ENCODE results near the gene RBM15.

RBM15 gene

DNA sequence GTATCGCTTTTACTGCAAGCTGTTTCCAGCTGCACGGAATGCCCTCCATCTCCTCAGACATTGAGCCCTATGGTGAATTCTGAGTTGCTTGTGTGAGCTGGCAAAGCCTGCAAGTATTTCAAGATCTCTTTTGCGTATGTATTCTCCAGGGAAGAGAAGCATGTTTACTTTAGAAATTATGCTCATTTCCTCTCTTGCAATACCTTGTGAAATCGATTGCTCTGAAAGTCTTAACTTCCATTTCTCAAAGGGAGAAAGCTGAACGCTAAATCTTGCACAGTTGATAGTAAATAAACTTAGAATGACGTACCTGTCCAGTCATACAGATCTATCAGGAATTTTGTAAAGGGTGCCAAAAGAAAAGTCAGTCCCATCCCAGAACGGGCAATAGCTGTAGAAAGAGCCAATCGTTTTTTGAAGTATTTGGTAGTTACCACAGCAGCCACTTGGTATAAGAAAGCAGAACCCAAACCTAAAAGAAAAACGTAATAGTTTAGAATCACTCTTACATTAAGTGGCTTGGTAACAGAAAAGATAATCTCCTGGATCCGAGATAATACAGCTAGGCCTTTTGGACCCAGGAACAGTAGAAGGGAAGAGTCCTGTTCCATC, 41.6 kb downstream of the RBM15 start:
- in situ Hi-C loops (cut with MboI; ENCODE audit: low sequenced_read_pairs, unreplicated experiment): no loop called here
- DNase-seq (ENCODE audit: low spot score): no peak
- no peak for TF ChIP-seq CTCF (IDR thresholded peaks at IDR 0.05; ENCODE audit: borderline replicate concordance, control extremely low read depth, extremely low read depth, insufficient read depth, missing control alignments)

DNA sequence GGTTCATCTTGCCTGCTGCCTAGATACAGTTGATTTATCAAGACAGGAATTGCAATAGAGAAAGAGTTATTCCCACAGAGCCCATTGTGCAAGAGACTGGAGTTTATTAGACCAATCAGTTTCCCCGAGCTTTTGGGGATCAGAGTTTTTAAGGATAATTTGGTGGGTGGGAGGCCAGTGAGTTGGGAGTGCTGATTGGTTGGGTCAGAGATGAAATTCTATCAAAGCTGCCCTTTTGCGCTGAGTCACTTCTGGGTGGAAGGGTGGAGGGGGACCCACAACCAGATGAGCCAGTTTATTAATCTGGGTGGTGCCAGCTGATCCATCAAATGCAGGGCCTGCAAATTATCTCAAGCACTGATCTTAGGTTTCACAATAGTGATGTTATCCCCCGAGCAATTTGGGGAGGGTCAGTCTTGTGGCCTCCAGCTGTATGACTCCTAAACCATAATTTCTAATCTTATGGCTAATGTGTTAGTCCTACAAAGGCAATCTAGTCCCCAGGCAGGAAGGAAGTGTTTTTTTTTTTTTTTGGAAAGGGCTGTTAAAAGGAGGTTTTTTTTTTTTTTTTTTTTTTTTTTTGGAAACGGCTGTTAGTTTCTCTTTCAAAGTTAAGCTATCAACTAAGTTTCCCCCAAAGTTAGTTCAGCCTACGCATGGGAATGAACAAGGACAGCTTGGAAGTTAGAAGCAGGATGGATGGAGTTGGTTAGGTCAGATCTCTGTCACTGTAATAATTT, 44.2 kb downstream of the RBM15 start:
- DNase-seq (ENCODE audit: low spot score): no peak
- in situ Hi-C loops (cut with MboI; ENCODE audit: low sequenced_read_pairs, unreplicated experiment): no loop called here
- TF ChIP-seq CTCF (IDR thresholded peaks at IDR 0.05; ENCODE audit: borderline replicate concordance, control extremely low read depth, extremely low read depth, insufficient read depth, missing control alignments): no peak

DNA sequence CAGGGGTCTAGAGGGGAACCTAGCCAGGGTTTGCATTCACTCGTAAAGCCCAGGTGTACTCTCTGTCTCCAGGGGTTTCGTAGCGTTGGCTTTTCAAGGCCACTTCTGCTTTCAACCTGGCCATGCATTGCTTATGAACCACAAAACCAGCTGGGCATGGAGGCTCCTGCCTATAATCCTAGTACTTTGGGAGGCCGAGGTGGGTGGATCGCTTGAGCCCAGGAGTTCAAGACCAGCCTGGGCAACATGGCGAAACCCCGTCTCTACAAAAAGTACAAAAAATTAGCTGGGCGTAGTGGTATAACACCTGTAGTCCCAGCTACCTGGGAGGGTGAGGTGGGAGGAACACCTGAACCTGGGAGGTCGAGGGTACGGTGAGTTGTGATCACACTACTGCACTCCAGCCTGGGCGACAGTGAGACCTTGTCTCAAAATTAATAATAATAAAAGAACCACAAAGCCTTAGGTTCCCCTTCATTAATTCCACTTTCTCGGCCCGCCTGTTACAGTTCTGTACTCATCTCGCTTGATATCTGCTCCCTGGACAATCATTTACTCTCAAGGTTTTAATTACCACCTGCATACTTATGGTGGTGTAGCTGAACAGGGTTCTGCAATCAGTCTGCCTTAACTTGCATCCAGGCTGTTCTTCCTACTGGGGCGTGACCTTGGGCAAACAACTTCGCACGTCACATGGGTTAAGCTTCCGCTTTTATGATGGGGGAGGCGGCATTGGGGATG, 45.6 kb downstream of the RBM15 start:
- no peak for TF ChIP-seq CTCF (IDR thresholded peaks at IDR 0.05; ENCODE audit: borderline replicate concordance, control extremely low read depth, extremely low read depth, insufficient read depth, missing control alignments)
- in situ Hi-C loops (cut with MboI; ENCODE audit: low sequenced_read_pairs, unreplicated experiment): no loop called here
- DNase-seq (ENCODE audit: low spot score): peak; percentile 25

GRCh38 chr1:110385369-110385768, 46.2 kb downstream of the RBM15 start:
- DNase-seq (ENCODE audit: low spot score): no peak
- no peak for TF ChIP-seq CTCF (IDR thresholded peaks at IDR 0.05; ENCODE audit: borderline replicate concordance, control extremely low read depth, extremely low read depth, insufficient read depth, missing control alignments)
- in situ Hi-C loops (cut with MboI; ENCODE audit: low sequenced_read_pairs, unreplicated experiment): no loop called here

GRCh38 chr1:110387048-110387754, 48.0 kb downstream of the RBM15 start:
- no peak for DNase-seq (ENCODE audit: low spot score)
- no peak for TF ChIP-seq CTCF (IDR thresholded peaks at IDR 0.05; ENCODE audit: borderline replicate concordance, control extremely low read depth, extremely low read depth, insufficient read depth, missing control alignments)
- in situ Hi-C loops (cut with MboI; ENCODE audit: low sequenced_read_pairs, unreplicated experiment): no loop called here

- TF ChIP-seq CTCF (IDR thresholded peaks at IDR 0.05; ENCODE audit: borderline replicate concordance, control extremely low read depth, extremely low read depth, insufficient read depth, missing control alignments): no peak
- in situ Hi-C loops (cut with MboI; ENCODE audit: low sequenced_read_pairs, unreplicated experiment): no loop called here
- no peak for DNase-seq (ENCODE audit: low spot score)
These were observed 50.9 kb downstream of the RBM15 start for GRCh38 chr1:110390096-110390495.
